ENCODE data around the gene MSH5. TPM values are rescaled to one million over a fixed set of nuclear protein-coding genes. Genes with fewer than 3 reads are reported as not detected.

Gene MSH5
- total and polyA plus RNA-seq, 9 of the 15 experiments (the other 6 are each of a cell fraction or from before 2014, with no cell fraction given): 12.5 to 104 (median 46.6) TPM

DNA sequence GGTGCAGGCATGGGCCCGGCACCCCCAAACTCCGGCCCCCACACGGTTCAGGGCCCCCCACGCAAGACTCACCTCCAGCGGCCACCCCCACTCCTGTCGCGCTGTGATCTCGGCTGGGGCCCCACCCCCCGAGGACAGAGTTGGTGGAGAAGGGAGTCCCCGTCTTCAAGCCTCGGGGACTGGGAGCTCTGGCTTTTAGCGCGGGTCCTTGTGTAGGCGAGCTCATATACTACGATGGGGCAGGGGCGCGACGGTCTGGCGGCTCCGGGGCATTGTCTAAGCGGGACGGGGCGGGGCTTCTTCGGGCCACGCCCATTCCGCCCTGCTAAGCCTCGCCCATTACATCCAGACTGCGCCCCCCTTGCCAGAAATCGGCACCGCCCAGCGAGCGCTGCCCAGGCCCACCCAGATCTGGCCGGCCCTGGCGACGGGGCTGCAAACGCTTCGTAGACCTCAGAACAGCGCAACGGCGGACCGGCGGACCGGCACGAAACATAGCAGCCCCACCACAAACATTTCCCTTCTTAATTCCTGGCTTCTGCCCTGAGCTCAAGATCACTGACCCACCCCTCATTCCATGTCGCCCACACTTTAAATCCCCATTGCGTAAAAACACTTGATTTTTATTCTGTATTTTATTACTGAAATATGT is 9.7 kb upstream of the MSH5 start (continued):
- TF ChIP-seq MAZ (CRISPR knock-in tag; conservative IDR thresholded peaks at IDR 0.05 in 1 of 2, IDR thresholded peaks at IDR 0.05 in 1 of 2) (peak; percentile 78 to 99), IFI16 (CRISPR knock-in tag; IDR thresholded peaks at IDR 0.05) (peak; percentile 48; the same call in 1 of the 2 replicates), FOXJ3 (CRISPR knock-in tag; IDR thresholded peaks at IDR 0.05) (no peak), TAF1 (IDR thresholded peaks at IDR 0.05; ENCODE audit: control insufficient read depth, extremely low read depth, insufficient read depth, low read length, severe bottlenecking) (peak; percentile 69), TRIM24 (IDR thresholded peaks at IDR 0.05) (peak in 1 of 2 experiments; percentile 49), HCFC1 (IDR thresholded peaks at IDR 0.05; ENCODE audit: low read depth, low read length) (no peak; the same call in 1 of the 2 replicates), LARP7 (IDR thresholded peaks at IDR 0.05) (peak; percentile 63; the same call in 1 of the 2 replicates), KDM4B (IDR thresholded peaks at IDR 0.05; ENCODE audit: borderline replicate concordance in 2 of 2, low read depth in 1 of 2) (no peak), SMARCE1 (IDR thresholded peaks at IDR 0.05) (no peak), OTX1 (CRISPR knock-in tag; IDR thresholded peaks at IDR 0.05) (peak; percentile 99), KDM2B (CRISPR knock-in tag; IDR thresholded peaks at IDR 0.05) (0 out of 2 replicates have a peak, but pooled peaks have one; percentile 72), RFX7 (CRISPR knock-in tag; IDR thresholded peaks at IDR 0.05) (peak; percentile 90), RHOXF2B (CRISPR knock-in tag; conservative IDR thresholded peaks at IDR 0.05) (peak; percentile 98), ELF2 (CRISPR knock-in tag; IDR thresholded peaks at IDR 0.05) (peak; percentile 98), JUND (IDR thresholded peaks at IDR 0.05; ENCODE audit: borderline replicate concordance, low read depth, low read length) (no peak), JUND (tag; IDR thresholded peaks at IDR 0.05; ENCODE audit: borderline replicate concordance, low read depth, low read length) (no peak), ZNF232 (CRISPR knock-in tag; IDR thresholded peaks at IDR 0.05) (peak; percentile 76; the same call in 1 of the 2 replicates), NR2C1 (IDR thresholded peaks at IDR 0.05) (no peak), NR2C1 (tag; IDR thresholded peaks at IDR 0.05) (no peak), ZBTB1 (CRISPR knock-in tag; IDR thresholded peaks at IDR 0.05; ENCODE audit: borderline replicate concordance, low read depth) (no peak)
- TF ChIP-seq, protein P1, sequence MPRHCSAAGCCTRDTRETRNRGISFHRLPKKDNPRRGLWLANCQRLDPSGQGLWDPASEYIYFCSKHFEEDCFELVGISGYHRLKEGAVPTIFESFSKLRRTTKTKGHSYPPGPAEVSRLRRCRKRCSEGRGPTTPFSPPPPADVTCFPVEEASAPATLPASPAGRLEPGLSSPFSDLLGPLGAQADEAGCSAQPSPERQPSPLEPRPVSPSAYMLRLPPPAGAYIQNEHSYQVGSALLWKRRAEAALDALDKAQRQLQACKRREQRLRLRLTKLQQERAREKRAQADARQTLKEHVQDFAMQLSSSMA (CRISPR knock-in tag; IDR thresholded peaks at IDR 0.05): peak; percentile 97
- TF ChIP-seq, protein P2, sequence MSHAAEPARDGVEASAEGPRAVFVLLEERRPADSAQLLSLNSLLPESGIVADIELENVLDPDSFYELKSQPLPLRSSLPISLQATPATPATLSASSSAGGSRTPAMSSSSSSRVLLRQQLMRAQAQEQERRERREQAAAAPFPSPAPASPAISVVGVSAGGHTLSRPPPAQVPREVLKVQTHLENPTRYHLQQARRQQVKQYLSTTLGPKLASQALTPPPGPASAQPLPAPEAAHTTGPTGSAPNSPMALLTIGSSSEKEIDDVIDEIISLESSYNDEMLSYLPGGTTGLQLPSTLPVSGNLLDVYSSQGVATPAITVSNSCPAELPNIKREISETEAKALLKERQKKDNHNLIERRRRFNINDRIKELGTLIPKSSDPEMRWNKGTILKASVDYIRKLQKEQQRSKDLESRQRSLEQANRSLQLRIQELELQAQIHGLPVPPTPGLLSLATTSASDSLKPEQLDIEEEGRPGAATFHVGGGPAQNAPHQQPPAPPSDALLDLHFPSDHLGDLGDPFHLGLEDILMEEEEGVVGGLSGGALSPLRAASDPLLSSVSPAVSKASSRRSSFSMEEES (CRISPR knock-in tag; IDR thresholded peaks at IDR 0.05): peak; percentile 84
- TF ChIP-seq, protein P3, sequence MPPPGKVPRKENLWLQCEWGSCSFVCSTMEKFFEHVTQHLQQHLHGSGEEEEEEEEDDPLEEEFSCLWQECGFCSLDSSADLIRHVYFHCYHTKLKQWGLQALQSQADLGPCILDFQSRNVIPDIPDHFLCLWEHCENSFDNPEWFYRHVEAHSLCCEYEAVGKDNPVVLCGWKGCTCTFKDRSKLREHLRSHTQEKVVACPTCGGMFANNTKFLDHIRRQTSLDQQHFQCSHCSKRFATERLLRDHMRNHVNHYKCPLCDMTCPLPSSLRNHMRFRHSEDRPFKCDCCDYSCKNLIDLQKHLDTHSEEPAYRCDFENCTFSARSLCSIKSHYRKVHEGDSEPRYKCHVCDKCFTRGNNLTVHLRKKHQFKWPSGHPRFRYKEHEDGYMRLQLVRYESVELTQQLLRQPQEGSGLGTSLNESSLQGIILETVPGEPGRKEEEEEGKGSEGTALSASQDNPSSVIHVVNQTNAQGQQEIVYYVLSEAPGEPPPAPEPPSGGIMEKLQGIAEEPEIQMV (tag; conservative IDR thresholded peaks at IDR 0.05; ENCODE audit: low read depth): peak; percentile 68
- TF ChIP-seq, protein P4, sequence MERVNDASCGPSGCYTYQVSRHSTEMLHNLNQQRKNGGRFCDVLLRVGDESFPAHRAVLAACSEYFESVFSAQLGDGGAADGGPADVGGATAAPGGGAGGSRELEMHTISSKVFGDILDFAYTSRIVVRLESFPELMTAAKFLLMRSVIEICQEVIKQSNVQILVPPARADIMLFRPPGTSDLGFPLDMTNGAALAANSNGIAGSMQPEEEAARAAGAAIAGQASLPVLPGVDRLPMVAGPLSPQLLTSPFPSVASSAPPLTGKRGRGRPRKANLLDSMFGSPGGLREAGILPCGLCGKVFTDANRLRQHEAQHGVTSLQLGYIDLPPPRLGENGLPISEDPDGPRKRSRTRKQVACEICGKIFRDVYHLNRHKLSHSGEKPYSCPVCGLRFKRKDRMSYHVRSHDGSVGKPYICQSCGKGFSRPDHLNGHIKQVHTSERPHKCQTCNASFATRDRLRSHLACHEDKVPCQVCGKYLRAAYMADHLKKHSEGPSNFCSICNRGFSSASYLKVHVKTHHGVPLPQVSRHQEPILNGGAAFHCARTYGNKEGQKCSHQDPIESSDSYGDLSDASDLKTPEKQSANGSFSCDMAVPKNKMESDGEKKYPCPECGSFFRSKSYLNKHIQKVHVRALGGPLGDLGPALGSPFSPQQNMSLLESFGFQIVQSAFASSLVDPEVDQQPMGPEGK (CRISPR knock-in tag; IDR thresholded peaks at IDR 0.05; ENCODE audit: borderline replicate concordance): peak; percentile 99
